H54 (cell line): Measurements from ENCODE around the gene IL3.

Source experiments
- DNase-seq: peaks from one replicate; pipeline ENCODE4 v3.0.0; 2011; ENCODE audit warnings: low spot score, mixed read lengths; ENCODE audit not compliant: insufficient read length
- FAIRE-seq: peaks from 3 replicates; lab custom pipeline; 2011; peaks lifted over from hg19 to GRCh38; lab: Jason Lieb, UNC
- POLR2A ChIP-seq: IDR thresholded peaks from 2 replicates; pipeline ENCODE4 v1.6.1; 2011; ENCODE audit warnings: low read depth, mild to moderate bottlenecking, low read length

The IL3 gene

DNA sequence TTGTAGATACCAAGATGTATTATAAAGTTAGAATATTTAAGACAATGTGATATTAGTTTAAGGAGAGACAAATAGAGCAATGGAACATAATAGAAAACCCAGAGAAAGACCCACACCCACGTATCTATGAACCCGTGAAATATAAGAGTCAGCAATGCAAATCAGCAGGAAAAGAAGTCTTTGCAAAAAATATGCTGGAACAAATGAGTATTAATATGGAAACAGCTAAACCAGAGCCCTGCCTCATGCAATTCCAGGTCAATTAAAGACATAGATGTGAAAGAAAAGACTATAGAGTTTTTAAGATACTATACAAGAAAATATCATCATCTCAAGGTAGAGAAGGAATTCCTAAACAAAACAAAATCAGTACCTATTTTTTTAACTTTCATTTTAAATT, 23.1 kb upstream of the IL3 start:
- FAIRE-seq (no peak), DNase-seq (no peak)
- no peak for TF ChIP-seq POLR2A

DNA sequence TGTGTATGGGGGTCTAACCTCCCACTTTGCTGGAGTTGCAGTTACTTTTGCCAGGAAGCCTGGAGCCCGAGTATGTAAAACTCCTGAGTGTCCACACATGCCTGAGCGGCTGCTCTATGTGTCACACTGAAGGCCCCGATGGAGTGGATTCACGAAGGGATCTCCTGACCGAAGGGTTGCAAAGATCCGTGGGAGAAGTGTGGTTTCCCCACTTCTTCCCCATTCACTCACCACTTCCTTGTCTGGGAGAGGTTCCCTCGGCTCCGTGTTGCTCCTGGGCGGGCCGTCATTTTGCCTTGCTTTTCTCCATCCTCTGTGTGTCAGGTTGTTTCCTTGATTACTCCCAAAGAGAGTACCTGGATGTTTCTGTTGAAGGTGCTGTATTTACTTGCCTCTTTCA, 16.2 kb upstream of the IL3 start:
- no peak for DNase-seq
- FAIRE-seq, result no peak
- no peak for TF ChIP-seq POLR2A

DNA sequence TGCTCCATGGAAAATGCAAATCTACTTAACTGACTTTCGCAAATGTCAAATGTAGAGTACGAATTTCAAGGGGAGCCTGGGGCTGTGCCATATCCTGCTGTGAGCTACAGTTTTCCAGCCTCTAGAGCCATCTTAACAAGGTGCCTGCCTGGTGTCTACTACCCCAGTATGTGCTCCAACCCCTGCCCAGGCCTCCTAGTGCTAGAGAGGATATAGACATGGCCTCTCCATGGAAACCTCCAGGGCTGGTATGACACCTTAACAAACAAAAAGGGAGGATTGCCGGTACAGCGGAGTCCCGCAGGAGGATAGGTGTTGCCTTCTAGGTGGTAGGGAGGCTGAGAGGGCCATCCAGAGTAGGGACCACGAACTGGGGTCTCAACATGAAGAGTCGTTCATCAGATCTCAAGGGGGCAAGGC, 13.6 kb upstream of the IL3 start:
- FAIRE-seq (no peak), DNase-seq (no peak)
- no peak for TF ChIP-seq POLR2A

DNA sequence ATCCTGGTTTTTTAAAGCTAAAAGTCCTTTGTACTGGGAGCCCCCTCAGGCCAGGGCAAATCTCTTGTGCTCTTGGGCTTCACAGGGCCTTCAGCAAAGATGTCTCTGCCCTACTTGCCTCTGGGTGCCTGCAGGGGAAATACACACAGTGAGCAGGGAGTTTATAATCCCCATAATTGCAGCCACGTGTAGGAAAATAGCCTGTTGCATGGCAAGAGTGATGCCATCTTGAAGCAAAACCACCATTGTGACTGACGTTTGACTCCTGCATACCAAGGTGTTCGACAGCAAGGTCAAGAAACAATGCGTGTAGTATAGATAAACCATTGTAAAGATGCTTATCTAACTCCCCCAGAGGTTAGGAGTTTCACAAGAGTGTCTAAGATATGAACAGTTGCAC, 11.4 kb upstream of the IL3 start:
- no peak for TF ChIP-seq POLR2A
- no peak for FAIRE-seq
- no peak for DNase-seq

DNA sequence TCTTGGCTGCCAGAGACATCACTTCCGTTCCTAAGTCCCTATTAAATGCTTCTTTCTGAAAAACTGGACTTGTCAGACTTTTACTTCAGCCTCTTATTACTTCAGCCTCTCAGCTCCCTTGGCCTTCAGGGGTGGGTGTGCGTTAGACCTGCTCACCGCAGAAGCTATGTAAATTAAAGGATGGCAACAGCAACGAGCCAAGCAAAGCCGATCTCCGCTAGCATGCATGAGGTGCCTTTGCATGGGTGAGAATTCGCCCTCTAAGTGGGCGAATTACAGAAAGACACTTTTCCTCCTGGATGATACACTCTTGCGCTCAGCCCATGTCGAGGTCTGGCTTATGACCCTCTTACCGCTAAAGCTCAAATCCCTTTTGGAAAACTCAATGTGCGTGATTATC, 10.9 kb upstream of the IL3 start:
- DNase-seq, result no peak
- FAIRE-seq, result no peak
- TF ChIP-seq POLR2A, result no peak

DNA sequence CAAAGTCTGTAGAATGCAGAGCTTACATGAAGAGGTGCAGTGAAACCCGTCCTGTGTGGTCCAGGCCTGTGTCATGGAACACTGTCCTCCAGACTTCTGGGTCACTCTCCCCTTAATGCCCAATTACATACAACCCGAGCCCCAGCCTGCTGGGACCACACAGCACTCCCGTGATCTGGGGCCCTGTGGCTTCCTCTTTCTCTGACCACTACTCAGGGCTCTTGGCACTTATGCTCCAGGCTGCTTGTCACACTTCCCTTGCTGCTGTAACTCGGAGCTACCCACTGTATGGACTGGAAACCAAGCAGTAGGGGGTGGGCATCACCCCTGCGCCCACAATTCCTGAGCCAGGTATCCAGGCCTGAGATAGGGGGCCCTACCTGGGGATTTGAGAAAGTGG, 10.3 kb upstream of the IL3 start:
- no peak for TF ChIP-seq POLR2A
- DNase-seq, result no peak
- no peak for FAIRE-seq

DNA sequence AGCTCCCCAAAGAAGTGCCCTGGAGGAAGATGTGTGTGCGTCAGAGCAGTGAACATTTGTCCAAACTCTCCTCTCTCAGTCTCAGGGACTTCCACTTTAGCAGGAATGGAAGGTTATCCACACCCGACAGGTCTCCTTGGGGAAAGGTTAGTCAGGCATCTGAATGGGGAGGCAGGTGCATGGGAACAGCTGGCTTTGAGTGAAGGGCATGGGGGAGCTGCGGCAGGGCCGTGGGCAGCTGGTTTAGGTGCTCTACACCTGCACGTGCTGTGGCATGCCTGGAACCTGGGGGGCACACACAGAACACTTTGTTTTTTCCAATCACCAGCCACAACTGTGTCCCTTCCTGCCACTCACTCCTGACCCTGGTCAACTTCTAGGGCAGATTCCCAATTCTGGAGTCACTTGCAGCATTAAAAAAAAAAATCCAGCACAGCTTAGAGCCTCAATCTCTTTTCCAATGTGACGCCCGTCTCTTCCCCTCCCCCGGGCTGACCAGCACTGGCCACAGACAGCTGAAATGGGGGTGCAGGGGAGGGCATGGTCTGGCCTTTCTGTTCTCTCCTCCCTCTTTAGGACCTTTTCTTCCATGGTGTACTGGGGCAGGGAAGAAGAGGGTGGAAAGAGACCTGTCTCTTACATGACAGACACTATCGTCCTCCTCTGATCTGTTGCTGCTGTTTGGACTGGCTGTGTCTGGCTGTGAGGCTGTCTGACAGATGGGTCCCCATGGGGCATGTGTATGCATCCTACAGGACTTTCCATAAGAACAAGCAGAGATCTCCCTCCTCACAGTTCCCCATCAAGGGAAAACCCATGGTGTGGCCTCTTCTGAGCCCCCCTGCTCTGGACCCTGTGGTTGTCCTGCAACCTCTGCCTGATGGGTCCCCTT, 9.5 kb upstream of the IL3 start:
- FAIRE-seq (no peak), DNase-seq (no peak)
- no peak for TF ChIP-seq POLR2A

DNA sequence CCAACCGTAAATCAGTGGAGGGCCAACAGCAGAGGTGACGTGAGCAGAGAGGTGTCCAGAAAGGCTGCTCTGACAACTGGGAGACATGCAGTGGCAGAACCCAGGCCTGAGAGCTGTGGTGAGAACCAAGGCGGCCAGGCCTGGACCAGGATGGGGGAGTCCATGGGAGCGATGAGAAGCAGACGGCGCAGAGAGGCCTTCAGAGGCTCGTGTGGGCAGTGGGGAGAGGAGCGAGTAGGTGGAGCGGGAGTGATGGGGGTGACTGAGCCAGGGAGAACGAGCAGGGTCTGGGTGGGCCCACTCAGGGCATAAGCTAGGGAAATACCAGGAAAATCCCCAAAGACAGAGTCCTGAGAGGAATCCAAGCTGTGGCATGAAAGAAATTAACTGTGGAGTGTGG, 7.9 kb upstream of the IL3 start:
- FAIRE-seq (no peak), DNase-seq (no peak)
- TF ChIP-seq POLR2A, result no peak

DNA sequence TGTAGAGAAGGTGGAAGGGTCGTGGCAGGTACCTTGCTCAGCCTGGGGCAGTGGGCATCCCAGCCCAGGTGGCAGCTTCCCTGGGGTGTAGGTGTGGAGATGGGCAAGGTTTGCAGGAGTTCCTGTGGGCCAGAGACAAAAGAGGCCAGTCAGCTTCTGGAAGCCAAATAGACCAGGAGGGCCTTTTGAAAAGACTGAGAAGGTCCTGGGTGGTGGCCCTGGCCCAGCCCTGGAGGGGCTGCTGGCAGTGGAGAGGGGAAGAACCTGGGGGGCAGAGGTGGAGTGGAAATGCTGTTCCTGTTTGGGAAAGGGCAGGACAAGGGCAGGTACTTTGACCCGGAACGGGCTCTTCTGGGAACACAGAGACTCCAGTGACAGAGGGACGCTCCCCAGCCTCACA, 7.0 kb upstream of the IL3 start:
- DNase-seq (no peak), FAIRE-seq (no peak)
- TF ChIP-seq POLR2A, result no peak

DNA sequence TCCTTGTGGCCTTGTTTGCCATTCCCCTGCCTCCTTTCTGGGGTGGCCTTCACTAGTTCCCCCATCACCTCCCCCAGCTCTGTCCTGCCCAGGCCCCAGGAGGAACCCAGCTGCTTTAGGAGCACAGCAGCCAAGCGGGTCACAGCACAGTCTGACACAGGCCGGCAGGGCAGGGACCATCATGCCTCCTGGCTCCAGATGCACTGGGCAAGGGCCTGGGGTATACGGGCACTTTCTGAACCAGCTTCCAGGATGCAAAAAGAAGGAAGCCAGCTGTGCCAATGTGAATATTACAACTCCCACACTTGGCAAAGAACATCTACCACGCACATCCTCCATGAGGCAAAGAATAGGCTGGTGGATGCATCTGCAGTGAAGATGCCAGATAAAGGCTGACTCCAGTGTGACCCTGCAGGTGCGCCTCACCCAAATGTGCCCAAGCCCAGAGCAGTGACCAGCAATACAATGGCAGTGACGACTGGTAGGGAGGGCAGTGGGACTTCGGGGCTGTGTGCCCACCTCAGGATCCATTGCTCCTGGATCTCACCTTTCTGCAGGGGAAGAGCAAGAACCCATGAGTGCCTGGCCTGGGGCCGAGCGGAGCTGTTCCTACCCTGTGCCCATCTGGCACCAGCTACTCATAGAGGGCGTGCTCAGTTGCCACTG, 6.3 kb upstream of the IL3 start:
- FAIRE-seq (no peak), DNase-seq (no peak)
- no peak for TF ChIP-seq POLR2A

DNA sequence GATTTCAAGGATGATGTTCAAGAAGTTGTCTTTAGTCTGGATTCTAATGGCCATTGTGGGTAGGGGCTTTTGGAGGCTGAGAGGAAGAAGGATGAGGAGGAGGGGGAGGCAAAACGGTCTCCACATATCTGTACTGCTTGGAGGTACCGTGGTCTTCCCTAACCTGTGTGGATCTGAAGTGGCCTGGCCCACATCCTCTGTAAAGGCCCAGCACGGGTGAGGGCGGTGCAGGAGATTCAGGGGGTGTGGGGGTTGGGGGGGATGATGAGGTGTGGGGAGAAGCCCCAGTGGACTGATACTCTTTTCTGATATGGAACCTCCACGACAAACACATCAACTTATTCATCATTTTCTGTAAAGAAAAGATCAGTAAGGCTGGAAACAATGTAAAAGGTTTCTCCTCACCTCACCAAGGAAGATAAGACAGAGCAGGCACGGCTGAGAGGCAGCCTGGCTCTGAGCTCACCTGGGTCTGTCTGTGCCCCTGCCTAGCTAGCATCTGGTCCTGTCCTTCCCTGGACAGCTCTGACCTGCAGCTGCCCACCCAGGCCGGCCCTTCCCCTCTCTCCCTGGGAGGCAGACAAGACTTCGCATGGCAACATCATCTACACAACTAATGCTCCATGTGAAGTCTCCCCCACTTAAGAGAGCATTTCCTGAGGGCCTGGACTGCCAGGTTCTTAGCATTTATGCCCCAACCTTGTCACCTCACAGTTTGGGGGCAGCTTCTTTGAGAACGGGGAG, 5.6 kb upstream of the IL3 start:
- TF ChIP-seq POLR2A, result no peak
- no peak for FAIRE-seq
- no peak for DNase-seq

DNA sequence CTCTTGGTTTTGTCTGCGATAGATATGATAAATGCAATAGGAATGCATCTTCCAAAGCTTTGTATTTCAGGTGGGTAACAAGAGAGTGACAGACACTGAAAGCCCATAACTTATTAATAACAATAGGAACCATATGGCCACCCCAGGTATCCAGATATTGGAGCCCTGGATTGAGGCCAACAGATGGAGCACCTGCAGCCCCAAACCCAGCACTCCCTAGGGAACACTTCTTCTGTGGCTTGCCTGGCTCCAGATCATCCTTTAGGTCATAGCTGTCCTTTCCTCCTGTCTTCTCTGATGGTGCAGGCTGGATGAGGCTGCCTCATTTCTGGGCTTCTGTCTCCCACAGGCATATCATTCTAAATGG, 5.0 kb upstream of the IL3 start:
- TF ChIP-seq POLR2A, result no peak
- FAIRE-seq (no peak), DNase-seq (no peak)

DNA sequence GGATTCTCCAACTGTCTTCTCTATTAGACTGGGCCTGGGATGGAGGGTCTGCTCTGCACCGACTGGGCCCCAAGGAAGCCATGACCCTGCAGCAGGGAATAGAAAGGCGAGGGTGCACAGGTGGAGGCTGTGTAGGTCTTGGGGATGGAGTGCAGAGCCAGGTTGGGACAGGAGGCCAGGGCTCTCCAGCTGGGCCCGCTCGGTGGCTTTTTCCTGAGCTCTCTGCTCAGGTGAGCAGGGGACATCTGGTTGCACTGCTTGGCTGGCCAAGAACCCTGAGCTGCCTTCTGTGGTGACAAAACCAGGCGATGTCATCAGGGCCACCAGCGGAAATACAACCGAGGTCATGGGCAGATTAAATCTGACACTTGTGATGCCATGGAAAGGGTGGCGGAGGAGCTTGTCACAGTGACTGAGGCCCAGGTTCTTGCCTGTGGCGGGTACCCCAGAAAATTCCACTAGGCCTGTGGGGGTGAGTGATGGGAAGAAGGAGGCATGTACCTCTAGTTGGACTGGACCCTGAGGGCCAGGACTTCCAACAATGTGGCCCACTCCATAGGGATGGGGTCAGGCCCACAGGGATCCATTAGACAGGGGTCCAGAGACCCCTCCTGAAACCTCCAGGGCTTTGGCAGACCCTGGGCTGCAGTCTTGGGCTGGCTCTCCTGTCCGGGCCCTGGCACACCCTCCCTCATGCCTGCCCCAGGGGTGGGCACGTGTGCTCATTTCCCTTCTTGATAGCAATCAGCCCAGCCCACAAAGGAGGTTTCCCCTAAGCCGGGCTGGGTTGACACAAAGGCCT, 4.4 kb upstream of the IL3 start:
- FAIRE-seq (no peak), DNase-seq (no peak)
- no peak for TF ChIP-seq POLR2A
